ENCODE results near the gene PSMA2.
"Not testable (repeated sequence)": the region's sequence is repeated elsewhere in the genome, so short reads cannot be mapped to it uniquely, and the experiment has no call there.

PSMA2 gene

GRCh38 chr7:42906181-42906580 is 25.8 kb downstream of the PSMA2 start:
- DNase-seq (ENCODE audit: low spot score): no peak

DNA sequence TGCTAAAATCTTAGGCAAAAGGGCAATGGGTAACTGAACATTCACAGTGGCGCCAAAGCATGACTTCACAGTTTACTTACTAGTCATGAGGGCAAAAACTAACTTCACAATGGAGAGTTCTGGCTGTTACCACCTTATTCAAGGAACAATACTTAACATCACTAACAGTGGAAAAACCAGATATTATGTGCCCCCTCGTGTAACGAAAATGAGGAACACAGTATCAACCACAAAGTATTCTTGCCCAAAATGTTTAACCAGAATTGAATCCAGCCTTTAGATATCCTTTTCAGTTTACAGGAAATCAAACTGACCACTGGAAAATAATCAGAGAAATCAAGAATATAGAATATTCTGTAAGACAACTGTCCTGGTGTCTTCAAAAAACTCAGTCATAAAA is 29.6 kb downstream of the PSMA2 start:
- no peak for DNase-seq (ENCODE audit: low spot score)

DNA sequence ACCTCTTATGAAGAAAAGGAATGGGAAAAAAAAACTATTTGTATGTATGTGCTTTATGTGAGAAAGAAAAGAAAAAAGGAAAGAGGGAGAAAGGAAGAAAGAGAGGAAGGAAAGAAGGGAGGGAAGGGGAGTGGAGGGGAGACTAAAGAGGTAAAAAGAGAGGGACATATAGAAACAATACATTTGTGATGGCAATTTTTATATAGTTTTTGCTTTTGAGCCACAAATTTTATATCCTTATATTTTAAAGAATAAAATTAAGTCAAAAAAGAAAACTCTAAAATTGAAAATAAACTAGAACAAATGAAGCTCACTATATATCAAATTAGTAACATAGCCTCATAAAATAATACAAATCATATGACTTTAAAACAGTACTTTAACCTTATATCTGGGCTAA is 31.1 kb downstream of the PSMA2 start:
- no peak for DNase-seq (ENCODE audit: low spot score)

DNA sequence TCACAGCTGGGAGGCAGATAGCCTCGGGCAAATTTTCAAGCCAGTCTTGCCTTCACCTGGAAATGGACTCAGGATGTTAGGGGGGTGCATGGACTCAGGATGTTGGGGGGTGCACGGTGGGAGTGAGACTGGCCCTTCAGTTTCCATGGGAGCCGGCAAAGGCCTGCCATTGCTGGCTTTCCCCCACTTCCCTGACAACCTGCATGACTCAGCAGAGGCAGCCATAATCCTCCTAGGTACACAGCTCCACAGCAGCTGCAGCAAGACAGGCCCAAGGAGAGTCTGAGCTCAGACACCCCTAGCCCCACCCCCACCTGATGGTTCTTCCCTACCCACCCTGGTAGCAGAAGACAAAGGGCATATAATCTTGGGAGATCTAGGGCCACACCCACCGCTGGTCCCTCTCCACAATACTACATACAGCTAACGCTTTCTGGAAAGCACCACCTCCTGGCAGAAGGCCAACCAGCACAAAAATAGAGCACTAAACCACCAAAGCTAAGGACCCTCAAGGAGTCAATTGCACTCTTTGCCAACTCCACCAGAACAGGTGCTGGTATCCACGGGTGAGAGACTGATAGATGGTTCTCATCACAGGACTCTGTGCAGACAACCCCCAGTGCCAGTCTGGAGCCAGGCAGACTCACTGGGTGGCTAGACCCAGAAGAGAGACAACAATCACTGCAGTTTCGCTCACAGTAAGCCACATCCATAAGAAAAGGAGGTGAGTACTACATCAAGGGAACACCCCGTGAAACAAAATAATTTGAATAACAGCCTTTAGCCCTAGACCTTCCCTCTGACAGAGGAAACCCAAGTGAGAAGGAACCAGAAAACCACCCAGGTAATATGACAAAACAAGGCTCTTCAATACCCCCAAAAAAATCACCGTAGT is 38.4 kb downstream of the PSMA2 start:
- no peak for DNase-seq (ENCODE audit: low spot score)

- no peak for DNase-seq (ENCODE audit: low spot score)
Observed at GRCh38 chr7:42886893-42887505, 45.0 kb downstream of the PSMA2 start.

DNA sequence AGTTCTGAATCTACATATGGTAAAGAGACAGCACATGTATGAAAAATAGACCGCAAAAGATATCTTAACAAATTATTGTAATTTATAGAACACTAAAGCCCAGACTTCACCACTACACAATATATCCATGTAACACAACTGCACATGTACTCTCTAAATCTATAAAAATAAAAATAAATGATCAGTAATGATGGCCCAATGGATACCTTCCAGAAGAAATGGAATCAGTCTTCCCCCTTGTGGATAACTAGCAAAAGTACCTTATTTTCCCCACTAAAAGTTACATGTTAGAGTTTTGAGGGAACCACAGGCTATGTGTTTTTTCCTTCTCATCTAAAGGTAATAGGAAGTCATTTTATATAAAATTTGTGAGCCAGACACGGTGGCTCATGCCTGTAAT is 45.8 kb downstream of the PSMA2 start:
- DNase-seq (ENCODE audit: low spot score): no peak

DNA sequence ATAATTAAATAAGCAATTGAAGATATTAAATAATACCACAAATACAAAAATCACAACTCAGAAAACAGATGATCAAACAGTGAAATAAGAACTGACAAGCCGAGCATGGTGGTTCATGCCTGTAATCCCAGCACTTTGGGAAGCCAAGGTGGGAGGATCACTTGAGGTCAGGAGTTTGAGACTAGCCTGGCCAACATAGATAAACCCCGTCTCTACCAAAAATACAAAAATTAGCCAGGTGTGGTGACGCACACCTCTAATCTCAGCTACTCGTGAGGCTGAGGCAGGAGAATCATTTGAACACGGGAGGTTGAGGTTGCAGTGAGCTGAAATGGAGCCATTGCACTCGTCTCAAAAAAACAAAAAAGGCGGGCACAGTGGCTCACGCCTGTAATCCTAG is 46.8 kb downstream of the PSMA2 start:
- DNase-seq (ENCODE audit: low spot score): not testable (repeated sequence)

DNA sequence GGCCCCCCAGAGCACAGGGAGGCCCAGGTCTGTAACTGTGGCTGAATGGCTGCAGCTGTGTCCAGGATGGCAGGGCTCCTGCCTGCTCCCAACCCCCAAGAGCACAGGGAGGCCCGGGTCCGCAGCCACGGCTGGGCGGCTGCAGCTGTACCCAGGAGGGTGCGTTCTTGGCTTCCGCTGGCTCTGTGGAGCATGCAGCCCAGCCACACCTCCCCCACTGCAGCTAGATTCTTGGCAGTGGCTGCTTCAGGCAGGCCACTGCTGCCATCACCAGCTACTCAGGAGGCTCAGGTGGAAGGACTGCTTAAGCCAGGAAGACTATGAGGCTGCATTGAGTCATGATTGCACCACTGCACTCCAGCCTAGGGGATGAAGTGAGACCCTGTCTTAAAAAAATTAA is 48.0 kb downstream of the PSMA2 start:
- no peak for DNase-seq (ENCODE audit: low spot score)

GRCh38 chr7:42880392-42880791 is 51.6 kb downstream of the PSMA2 start:
- no peak for DNase-seq (ENCODE audit: low spot score)

- no peak for DNase-seq (ENCODE audit: low spot score)
Observed at GRCh38 chr7:42878303-42878702, 53.7 kb downstream of the PSMA2 start.

DNA sequence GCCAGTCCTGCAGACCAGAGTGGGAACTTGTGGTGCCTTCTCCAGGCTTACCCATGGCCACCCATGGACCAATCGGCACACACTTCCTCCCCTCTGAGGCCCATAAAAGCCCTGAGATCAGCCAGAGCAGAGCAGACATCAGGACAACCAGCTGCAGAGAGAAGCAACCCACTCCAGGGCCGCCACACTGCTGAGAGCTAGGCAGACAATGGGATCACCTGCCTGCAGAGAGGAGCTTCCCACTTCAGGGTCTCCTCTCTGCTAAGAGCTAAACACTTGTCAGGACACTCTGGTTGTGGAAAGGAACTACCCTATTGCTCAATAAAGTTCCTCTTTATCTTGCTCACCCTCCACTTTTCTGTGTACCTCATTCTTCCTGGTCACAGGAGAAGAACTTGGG is 54.1 kb downstream of the PSMA2 start:
- no peak for DNase-seq (ENCODE audit: low spot score)

DNA sequence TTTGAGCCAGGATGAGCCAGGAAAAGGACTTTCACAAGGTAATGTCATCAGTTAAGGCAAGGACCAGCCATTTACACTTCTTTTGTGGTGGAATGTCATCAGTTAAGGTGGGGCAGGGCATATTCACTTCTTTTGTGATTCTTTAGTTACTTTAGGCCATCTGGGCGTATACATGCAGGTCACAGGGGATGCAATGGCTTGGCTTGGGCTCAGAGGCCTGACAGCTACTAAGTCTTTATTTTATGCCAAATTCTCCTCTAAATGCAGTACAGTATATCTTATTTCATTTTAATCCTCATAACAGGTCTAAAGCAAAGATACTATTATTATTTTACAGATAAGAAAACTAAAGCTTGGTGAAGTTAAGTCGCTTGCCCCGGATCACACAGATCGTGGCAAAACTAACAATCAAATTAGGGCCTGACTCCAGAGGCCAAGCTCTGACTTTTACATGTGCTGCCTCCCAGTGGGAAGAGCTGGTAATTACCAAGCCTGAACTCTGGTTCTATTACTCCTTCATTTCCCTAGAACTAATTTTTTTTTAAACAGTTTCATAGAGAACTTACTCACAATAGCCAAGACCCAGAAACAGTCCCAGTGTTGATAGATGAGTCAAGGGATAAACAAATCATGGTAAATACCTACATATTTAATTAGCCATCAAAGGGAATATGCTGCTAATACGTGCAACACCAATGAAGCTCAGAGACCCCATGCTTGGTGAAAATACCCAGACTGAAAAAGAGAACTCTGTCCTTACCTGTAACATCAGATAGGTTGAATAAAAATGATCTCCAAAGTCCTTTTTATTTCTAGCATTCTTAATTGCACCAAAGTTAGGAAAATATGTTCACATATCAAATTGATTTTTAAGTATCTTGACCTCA is 55.5 kb downstream of the PSMA2 start:
- DNase-seq (ENCODE audit: low spot score): peak; percentile 64

DNA sequence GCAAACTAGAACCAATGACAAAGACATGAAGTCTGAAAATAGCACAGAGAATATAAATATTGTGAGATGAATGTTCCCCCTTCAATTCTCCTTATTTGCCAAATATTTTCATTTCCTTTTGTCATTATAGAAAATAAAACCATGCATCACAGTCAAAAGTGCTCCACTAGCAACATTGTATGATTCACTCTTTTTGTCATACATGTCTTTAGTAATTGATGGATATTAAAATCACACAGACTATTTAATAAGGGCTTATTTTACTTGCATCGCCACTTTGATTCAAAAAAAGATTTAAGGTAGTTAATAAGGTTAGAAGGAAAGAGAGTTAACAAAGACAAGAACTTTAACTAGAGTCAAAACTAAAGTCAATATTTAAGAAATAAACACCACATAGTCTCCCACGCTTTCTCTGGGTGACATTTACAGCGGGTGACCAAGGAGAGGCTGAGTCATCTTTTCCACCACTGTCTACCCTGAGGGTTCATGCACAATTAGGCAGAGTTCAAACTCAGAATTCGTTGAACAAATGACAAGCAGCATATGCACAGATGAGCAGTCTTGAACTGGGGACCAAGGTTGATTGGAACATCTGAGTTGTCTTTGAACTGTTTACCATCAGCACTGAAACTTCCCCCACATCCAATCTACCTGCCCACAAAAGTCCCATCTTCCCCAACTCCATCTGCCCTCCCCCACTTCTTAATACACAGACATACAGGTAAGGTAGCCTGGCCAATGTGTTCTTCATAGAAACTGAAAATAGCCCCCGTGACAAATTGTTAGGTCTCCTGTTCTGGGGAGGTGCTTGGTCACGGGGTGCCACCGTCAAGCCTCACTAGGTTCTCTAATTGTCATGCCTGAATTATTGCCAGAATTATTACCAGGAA is 62.6 kb downstream of the PSMA2 start:
- DNase-seq (ENCODE audit: low spot score): no peak

DNA sequence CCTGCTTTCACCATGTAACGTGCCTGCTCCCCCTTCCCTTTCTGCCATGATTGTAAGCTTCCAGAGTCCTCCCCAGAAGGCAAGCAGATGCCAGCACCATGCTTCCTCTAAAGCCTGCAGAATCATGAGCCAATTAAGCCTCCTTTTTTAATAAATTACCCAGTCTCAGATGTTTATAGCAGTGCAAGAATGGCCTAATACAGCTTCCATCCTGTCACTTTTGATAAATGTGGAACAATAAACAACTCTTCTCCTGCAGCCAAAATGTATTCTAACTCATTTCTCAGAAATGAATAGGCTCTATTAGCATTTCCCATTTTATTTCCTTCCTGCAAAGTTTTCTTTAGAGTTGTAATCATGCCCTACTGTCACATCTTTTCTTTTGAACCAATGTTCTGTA is 63.5 kb downstream of the PSMA2 start:
- no peak for DNase-seq (ENCODE audit: low spot score)

All from pons (tissue), 1 donor.